HL-60 (cell line): ENCODE data around the gene PDE3A.

Experiments
- CTCF ChIP-seq: IDR thresholded peaks from one replicate; pipeline ENCODE4 v1.5.1; 2011; ENCODE audit warnings: low read length, control low read depth, inconsistent platforms; ENCODE audit not compliant: insufficient read depth
- GABPA ChIP-seq: IDR thresholded peaks from 2 replicates; pipeline ENCODE4 v1.6.1; 2012; ENCODE audit warnings: low read depth
- POLR2AphosphoS5 ChIP-seq: IDR thresholded peaks from 2 replicates; pipeline ENCODE4 v1.6.1; 2012; ENCODE audit warnings: low read depth
- REST ChIP-seq: IDR thresholded peaks from 2 replicates; pipeline ENCODE4 v1.6.1; 2012; ENCODE audit warnings: low read depth; ENCODE audit not compliant: insufficient replicate concordance
- SPI1 ChIP-seq: IDR thresholded peaks from 2 replicates; pipeline ENCODE4 v1.6.1; 2012; ENCODE audit warnings: low read depth, mild to moderate bottlenecking, borderline replicate concordance

- TF ChIP-seq CTCF (no peak), POLR2AphosphoS5 (no peak), REST (no peak), GABPA (no peak), SPI1 (no peak)
These were observed 121.3 kb downstream of the PDE3A start for GRCh38 chr12:20489645-20490044.
